ENCODE data around the gene TST. TPM values are rescaled to one million over a fixed set of nuclear protein-coding genes. Genes with fewer than 3 reads are reported as not detected.
A peak's percentile ranks its signal among the peaks of the same experiment; 100 is the strongest.

Gene TST
- total and polyA plus RNA-seq, 9 of the 15 experiments (the other 6 are each of a cell fraction or from before 2014, with no cell fraction given): 1.4 to 26.9 (median 12.4) TPM

DNA sequence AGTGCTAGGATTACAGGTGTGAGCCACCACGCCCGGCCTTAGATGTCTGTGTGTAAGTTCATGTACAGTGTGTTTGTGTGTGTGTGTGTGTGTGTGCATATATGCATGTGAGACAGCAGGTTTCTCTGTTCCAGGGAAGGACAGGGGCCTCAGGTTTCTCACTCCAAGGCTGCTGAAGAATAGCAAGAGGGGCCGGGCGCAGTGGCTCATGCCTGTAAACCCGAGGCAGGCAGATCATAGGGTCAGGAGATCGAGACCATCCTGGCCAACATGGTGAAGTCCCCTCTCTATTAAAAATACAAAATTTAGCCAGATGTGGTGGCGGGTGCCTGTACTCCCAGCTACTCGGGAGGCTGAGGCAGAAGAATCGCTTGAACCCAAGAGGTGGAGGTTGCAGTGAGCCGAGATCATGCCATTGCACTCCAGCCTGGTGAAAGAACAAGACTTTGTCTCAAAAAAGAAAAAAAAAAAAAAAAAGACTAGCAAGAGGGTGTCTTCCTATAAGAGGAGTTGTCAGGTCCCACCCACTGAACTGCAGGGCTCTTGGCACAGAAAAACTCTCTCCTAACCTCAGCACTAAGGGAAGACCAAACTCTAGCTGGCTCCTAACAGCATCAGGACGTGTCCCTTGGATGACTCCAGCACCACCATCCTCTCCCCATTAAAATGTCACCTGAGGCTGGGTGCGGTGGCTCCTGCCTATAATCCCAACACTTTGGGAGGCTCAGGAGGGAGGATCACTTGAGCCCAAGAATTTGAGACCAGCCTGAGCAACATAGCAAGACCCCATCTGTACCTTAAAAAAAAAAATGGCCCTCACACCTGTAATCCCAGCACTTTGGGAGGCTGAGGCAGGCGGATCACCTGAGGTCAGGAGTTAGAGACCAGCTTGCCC is 40.0 kb downstream of the TST start (continued):
- no peak for TF ChIP-seq SRSF1 (IDR thresholded peaks at IDR 0.05; ENCODE audit: low read depth, low read length)
- TF ChIP-seq FOXK1 (CRISPR knock-in tag; IDR thresholded peaks at IDR 0.05; ENCODE audit: borderline replicate concordance): no peak
- TF ChIP-seq BACH1 (tag; IDR thresholded peaks at IDR 0.05): no peak
- no peak for TF ChIP-seq GATA2 (CRISPR knock-in tag; IDR thresholded peaks at IDR 0.05)
- no peak for TF ChIP-seq LARP7 (IDR thresholded peaks at IDR 0.05)

DNA sequence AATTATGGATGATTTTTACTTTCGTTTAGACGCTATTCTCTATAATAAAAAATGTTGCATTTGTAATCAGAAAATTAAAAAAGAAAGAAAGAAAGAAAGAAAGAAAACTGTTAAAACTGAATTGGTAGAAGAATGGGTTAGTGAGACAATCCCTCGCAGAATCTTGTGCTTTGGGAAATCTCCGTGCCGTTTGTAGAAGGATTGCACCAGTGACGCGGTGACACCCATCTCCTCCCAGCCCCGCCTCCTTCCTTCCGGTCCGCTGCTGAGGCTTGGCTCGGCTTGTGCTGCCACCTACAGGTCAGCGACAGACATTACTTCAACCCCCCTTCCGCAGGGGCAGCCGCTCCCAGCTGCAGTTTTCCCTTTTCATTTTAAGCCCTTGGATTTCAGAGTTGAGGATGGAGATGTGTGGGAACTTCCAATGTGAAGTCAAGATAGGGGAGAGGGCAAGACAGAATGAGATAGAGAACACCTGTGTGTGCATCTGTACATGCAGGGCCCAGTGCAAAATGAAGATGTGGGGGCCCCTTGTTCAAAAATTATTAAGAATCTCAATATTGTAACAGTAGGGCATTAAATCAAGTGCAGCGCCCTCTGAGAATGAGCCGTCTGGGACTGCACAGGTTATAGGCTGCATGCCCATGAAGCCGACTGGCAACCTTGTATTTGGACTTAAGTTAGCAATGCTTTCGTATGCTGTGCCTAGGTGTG is 41.1 kb downstream of the TST start:
- BruUV-seq (replicated peaks): no TSS peak
- Histone ChIP-seq H3K27ac (ENCODE audit: extremely low read depth, low read depth, low read length) (no peak overlapping the region), H3K36me3 (ENCODE audit: control insufficient read depth, insufficient read depth, low read length) (no peaks in the 10 kb centered on the region), H2AFZ (ENCODE audit: low read depth, low read length) (peak overlapping the region; percentile 92), H4K20me1 (replicated peaks; ENCODE audit: control insufficient read depth, insufficient read depth, low read length) (no peaks in the 10 kb centered on the region), H3K4me1 (replicated peaks in 1 of 2; ENCODE audit: control insufficient read depth in 2 of 2, insufficient read depth in 2 of 2, low read length in 2 of 2) (peaks cover 25 to 34% of the 10 kb centered on the region in 2 experiments; a peak in 4 of 5 replicates), H3K9ac (ENCODE audit: insufficient read depth in 1 of 2, low read depth in 2 of 2, low read length in 2 of 2) (peak overlapping the region in 1 of 2 experiments; percentile 44; a peak in 3 of 4 replicates), H3K27me3 (ENCODE audit: control insufficient read depth in 2 of 2, insufficient read depth in 2 of 2, low read length in 2 of 2) (no peaks in the 10 kb centered on the region; a peak in 1 of 5 replicates), H3K79me2 (ENCODE audit: control insufficient read depth, insufficient read depth, low read length) (no peaks in the 10 kb centered on the region), H3K9me3 (replicated peaks; ENCODE audit: control insufficient read depth, insufficient read depth, low read depth, low read length) (no peaks in the 10 kb centered on the region), H3K4me2 (ENCODE audit: insufficient read depth, low read length) (peak overlapping the region; percentile 80), H3K4me3 (peak overlapping the region; percentile 32), H3K9me1 (ENCODE audit: control insufficient read depth, insufficient read depth, low read length) (no peaks in the 10 kb centered on the region)
- in situ Hi-C loops (cut with MboI) (no loop called here), intact Hi-C loops (cut with micrococcal nuclease) (loop anchor here (5.0 kb wide), 4 partner anchors 106 to 431 kb away; no protein-coding TSS in a partner anchor)
- WGBS (ENCODE audit: insufficient coverage, low coverage, missing lambda C conversion rate): 6% methylated on average over 18 of the region's 18 CpGs
- POLR2A ChIA-PET: interaction anchor here (0.5 to 1.8 kb wide), 5 partner anchors 10 to 36 kb away, joined by 3 to 6 read pairs (median 3); no protein-coding TSS in a partner anchor
- CTCF ChIA-PET (ENCODE audit: low intra/inter-chr PET ratio): interaction anchor here (0.6 to 1.8 kb wide), 4 partner anchors 38 to 197 kb away, joined by 3 to 10 read pairs (median 5); no protein-coding TSS in a partner anchor
- DNase-seq (ENCODE audit: extremely low read depth in 1 of 4, low spot score in 3 of 4) (peak; percentile 85 to 88 (median 88)), FAIRE-seq (peak; percentile 97), ATAC-seq (peak; percentile 80)
- TF ChIP-seq CHCHD3 (CRISPR knock-in tag; IDR thresholded peaks at IDR 0.05) (no peak), ERF (CRISPR knock-in tag; IDR thresholded peaks at IDR 0.05) (no peak), HMG20B (CRISPR knock-in tag; IDR thresholded peaks at IDR 0.05) (no peak), ZBTB7A (IDR thresholded peaks at IDR 0.05; ENCODE audit: borderline replicate concordance, control insufficient read depth, low read depth, low read length) (no peak), ZNF589 (CRISPR knock-in tag; IDR thresholded peaks at IDR 0.05; ENCODE audit: low read depth) (no peak)
- TF ChIP-seq, protein P1, sequence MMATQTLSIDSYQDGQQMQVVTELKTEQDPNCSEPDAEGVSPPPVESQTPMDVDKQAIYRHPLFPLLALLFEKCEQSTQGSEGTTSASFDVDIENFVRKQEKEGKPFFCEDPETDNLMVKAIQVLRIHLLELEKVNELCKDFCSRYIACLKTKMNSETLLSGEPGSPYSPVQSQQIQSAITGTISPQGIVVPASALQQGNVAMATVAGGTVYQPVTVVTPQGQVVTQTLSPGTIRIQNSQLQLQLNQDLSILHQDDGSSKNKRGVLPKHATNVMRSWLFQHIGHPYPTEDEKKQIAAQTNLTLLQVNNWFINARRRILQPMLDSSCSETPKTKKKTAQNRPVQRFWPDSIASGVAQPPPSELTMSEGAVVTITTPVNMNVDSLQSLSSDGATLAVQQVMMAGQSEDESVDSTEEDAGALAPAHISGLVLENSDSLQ (IDR thresholded peaks at IDR 0.05): peak; percentile 81
- TF ChIP-seq, protein P2, sequence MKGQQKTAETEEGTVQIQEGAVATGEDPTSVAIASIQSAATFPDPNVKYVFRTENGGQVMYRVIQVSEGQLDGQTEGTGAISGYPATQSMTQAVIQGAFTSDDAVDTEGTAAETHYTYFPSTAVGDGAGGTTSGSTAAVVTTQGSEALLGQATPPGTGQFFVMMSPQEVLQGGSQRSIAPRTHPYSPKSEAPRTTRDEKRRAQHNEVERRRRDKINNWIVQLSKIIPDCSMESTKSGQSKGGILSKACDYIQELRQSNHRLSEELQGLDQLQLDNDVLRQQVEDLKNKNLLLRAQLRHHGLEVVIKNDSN (CRISPR knock-in tag; IDR thresholded peaks at IDR 0.05): no peak
- TF ChIP-seq, protein P3, sequence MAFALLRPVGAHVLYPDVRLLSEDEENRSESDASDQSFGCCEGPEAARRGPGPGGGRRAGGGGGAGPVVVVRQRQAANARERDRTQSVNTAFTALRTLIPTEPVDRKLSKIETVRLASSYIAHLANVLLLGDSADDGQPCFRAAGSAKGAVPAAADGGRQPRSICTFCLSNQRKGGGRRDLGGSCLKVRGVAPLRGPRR (CRISPR knock-in tag; IDR thresholded peaks at IDR 0.05): no peak
- TF ChIP-seq, protein P4, sequence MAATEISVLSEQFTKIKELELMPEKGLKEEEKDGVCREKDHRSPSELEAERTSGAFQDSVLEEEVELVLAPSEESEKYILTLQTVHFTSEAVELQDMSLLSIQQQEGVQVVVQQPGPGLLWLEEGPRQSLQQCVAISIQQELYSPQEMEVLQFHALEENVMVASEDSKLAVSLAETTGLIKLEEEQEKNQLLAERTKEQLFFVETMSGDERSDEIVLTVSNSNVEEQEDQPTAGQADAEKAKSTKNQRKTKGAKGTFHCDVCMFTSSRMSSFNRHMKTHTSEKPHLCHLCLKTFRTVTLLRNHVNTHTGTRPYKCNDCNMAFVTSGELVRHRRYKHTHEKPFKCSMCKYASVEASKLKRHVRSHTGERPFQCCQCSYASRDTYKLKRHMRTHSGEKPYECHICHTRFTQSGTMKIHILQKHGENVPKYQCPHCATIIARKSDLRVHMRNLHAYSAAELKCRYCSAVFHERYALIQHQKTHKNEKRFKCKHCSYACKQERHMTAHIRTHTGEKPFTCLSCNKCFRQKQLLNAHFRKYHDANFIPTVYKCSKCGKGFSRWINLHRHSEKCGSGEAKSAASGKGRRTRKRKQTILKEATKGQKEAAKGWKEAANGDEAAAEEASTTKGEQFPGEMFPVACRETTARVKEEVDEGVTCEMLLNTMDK (IDR thresholded peaks at IDR 0.05; ENCODE audit: borderline replicate concordance, insufficient read depth, low read depth, low read length, poor library complexity, severe bottlenecking): peak; percentile 1

All from K562 (cell line).